GM19193 (cell line): Measurements from ENCODE around the gene HOXD8.

Source experiments
- POLR2A ChIP-seq: IDR thresholded peaks from 4 replicates; pipeline ENCODE4 v1.6.1; 2011; ENCODE audit not compliant: insufficient read depth, insufficient read length; ENCODE audit errors: extremely low read depth

HOXD8 gene

GRCh38 chr2:176123411-176124109, 5.9 kb upstream of the HOXD8 start:
- TF ChIP-seq POLR2A = no peak

- no peak for TF ChIP-seq POLR2A
Observed at GRCh38 chr2:176124110-176124946, 5.2 kb upstream of the HOXD8 start.

- TF ChIP-seq POLR2A = no peak
Observed at GRCh38 chr2:176124947-176125771, 4.3 kb upstream of the HOXD8 start.

DNA sequence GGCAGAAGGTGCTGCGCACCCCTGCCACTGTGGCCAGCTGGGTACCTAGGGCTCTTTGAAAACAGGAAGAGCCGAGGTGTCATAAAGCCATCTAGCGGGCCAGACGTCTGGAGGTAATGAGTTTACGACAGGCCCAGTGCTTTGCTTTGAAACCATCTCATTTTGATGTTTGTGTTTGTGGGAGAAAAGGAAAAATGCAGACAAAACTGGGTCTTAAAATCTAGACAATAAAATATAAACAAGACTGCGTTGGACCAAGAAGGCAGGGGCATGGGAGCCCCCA, 3.8 kb upstream of the HOXD8 start:
- TF ChIP-seq POLR2A = no peak

DNA sequence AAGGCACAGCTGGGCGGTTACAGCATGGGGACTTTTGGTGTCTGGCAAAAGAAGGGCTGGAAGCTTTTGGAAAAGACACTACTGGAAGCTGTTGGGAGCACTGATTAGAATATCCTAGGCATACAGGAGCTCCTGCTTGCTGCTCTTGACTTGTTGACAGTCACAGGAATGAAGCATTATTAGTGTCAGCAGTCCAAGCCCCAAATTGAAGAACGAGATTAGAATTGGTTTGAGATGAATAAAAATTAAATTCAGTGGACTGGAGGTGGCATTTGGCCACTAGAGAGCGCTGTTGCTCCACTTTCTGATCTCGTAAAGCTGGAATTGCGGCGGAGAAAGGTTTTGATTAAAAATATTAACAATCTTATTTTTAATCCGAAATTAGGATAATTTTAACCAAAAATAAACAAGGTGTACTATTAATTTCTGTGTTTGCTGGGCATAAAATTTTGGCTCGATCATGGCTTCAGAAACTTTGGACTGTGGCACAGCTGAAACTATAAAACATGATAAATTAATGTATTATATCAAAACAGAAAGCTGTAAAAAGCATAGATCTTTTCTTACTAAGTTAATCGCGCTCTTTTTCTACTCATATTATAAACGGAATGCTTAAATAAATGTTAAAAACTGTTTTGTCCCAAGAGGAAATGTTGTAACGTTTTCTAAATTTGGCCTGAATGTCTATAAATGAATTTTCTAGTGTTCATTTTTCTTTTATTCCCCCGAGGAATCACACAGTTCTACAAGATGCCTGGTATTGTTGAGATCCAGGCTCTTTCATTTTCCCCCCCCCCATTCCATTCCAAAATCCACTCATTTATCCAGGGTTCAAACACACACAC, 2.4 kb upstream of the HOXD8 start:
- no peak for TF ChIP-seq POLR2A

DNA sequence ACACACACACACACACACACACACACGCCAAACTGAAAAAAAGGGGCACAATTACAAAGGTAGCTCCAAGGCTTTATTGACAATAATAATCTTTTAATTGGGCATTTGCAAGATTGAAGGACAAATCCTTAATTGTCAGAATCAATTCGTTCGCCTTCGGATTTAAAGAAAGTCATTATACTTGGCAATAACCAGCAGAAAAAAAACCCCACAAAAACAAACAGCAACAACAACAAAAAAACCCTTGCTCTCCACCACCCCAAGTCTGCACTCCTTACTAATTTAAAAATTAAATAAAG, 1.8 kb upstream of the HOXD8 start:
- no peak for TF ChIP-seq POLR2A

DNA sequence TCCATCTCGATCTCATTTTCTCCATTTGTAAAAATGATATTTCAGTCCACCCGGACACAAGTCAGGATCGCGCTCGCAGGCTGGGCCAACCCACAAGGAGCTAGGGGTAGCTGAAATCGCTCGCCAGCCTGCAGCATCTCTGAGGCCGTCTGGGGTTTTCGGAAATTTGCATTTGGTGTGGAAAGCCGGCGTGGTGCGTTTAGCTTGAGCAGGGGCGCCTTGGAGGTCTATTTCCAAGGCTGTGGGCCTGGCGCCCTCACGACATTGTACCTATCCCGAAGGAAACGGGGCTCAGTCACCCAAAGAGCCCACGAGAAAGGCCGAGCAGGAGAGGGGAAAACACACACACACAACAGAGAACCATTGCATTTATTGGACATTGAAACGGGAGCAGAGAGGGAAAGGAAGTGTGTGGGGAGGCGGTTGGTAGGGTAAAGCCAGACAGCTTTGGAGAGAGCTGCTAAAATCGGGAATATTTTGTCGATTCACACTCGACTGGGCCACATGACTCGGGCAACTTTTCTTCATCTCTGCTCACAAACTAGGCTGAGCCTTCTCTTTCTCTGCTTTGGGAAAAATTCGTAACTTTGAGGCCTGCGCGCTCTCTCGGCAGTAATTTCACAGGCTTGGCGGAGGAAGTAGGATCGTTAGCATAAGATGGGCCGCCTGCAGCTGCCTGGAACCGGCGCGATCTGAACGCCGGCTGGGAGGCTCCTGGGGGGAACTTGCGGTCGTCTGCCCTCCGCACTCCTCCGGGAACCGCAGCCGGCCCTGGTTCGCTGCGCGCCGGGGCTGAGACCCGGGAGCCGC, 1.1 kb upstream of the HOXD8 start:
- TF ChIP-seq POLR2A = no peak

GRCh38 chr2:176129813-176130146, 275 bp downstream of the HOXD8 start:
- TF ChIP-seq POLR2A = no peak

GRCh38 chr2:176130147-176130956, 847 bp downstream of the HOXD8 start:
- TF ChIP-seq POLR2A = no peak

DNA sequence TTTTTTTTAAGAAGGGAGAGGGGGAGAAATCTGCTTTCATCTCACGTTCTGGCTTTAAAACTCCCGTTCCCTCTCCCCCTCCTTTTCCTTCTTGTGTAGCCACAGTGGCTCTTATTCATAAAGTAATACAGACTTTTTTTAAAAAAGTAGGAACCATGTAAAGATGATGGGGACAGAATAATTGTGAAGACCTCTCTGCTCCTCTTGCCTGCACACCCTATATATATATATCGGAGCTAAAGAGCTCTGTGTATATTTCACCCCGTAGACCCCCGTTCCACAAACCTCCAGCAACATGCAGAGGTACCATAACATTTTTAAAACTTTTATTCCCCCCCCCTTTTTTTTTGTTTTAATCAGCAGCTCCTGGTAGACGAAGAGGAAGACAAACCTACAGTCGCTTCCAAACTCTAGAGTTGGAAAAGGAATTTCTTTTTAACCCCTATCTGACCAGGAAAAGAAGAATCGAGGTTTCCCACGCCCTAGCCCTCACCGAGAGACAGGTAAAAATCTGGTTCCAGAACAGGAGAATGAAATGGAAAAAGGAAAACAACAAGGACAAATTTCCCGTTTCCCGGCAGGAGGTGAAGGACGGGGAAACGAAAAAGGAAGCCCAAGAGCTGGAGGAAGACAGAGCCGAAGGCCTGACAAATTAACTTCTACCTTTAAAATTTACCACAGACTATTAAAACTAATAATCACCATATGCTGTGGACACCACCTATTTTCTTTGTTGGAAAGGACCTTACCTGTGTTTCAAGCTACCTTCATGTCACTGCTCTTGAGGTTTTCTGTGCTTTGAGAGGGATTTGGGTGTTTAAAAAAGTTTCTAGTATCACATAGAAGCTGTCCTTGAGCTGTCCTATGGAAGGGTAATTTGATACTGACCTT, 1.7 kb downstream of the HOXD8 start:
- TF ChIP-seq POLR2A = no peak

DNA sequence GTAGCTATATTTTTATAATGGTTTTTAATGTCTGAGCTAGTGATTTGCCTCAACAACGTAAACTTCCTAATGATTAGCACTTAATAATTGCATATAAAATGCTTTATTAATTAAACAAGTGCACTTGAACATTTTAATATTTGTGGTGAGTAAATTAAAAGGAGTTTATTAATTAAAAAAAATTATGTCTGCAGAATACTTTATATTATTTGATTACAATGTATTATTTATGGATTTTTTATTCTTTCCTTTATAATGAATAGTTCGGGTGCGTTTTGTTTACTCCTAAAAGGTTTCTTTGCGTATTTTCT, 2.3 kb downstream of the HOXD8 start:
- TF ChIP-seq POLR2A = no peak
